Measurements from ENCODE around the gene USF2.

The USF2 gene

DNA sequence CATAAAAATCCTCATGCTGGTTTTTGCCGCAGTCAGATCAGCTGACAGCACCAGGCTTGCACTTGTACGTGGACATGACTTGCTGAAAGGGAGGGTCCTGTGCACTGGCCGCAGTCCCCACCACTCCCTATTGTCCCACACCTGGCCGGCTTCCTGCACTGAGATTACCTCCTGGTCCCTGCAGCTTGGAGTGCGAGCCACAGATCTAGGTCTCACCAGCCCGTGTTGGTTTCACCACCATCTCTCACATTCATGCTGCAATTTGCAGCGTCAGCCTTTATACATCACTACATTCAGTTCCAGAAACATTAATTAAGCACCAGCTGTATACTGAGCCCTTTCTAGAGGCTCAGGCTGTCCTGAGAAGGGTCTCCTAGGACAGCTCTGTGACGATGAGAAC is 45.3 kb downstream of the USF2 start:
- in situ Hi-C loops (cut with MboI; ENCODE audit: low sequenced_read_pairs) = no loop called here

GRCh38 chr19:35314858-35315470 is 46.2 kb downstream of the USF2 start:
- in situ Hi-C loops (cut with MboI; ENCODE audit: low sequenced_read_pairs) = no loop called here

DNA sequence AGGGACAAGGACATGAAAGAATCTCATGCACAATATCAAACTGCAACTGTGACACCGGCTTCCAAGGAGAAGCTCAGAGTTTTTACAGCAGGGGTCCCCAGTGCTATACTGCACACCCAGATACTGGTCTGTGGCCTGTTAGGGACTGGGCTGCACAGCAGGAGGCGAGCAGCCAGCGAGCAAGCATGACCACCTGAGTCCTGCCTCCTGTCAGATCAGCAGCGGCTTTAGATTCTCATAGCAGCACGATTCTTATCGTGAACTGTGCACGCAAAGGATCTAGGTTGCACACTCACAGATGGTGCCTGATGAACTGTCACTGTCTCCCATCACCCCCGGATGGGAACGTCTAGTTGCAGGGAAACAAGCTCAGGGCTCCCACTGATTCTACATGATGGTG is 47.1 kb downstream of the USF2 start:
- in situ Hi-C loops (cut with MboI; ENCODE audit: low sequenced_read_pairs) = no loop called here

GRCh38 chr19:35316560-35316959 is 47.8 kb downstream of the USF2 start:
- in situ Hi-C loops (cut with MboI; ENCODE audit: low sequenced_read_pairs) = no loop called here

DNA sequence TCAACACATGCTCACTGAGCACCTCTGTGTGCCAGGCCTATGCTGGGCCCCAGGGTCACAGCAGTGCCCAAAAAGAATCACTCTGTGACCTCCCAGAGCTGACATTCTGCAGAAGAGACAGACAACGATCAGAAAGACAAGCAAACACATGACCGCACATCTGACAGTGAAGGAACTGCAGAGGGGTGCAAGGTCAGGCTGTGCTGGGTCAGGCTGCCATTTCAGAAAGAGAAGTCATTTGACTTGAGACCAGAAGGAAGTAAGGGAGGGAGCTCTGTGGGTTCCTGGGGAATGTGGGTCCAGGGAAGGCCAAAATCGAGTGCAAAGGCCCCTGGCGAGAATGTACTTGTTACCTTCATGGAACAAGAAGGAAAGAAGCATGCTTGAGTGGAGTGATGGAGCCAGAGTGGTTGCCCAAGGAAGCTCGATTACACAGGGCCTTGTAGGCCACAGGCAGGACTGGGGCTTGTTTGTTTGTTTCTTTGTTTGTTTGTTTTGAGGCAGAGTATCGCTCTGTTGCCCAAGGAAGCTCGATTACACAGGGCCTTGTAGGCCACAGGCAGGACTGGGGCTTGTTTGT is 48.8 kb downstream of the USF2 start:
- in situ Hi-C loops (cut with MboI; ENCODE audit: low sequenced_read_pairs) = no loop called here

- in situ Hi-C loops (cut with MboI; ENCODE audit: low sequenced_read_pairs) = no loop called here
These were observed 50.1 kb downstream of the USF2 start for GRCh38 chr19:35318679-35319448.

- in situ Hi-C loops (cut with MboI; ENCODE audit: low sequenced_read_pairs) = no loop called here
These were observed 51.4 kb downstream of the USF2 start for GRCh38 chr19:35320065-35320713.

GRCh38 chr19:35321291-35321690 is 52.5 kb downstream of the USF2 start:
- in situ Hi-C loops (cut with MboI; ENCODE audit: low sequenced_read_pairs) = no loop called here

DNA sequence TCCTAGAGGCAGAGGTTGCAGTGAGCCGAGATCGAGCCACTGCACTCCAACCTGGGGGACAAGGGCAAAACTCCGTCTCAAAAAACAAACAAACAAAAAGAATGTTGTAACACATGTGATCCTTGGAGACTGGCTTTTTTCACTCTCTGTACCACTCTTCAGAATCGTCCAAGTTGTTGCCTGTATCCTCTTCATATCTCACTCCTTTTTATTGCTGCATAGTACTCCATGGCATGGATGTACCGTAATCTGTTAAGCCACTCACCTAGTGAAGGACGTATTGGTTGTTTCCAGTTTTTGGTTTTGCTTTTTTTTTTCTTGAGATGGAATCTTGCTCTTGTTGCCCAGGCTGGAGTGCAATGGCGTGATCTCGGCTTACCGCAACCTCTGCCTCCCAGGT is 53.3 kb downstream of the USF2 start:
- in situ Hi-C loops (cut with MboI; ENCODE audit: low sequenced_read_pairs) = no loop called here

DNA sequence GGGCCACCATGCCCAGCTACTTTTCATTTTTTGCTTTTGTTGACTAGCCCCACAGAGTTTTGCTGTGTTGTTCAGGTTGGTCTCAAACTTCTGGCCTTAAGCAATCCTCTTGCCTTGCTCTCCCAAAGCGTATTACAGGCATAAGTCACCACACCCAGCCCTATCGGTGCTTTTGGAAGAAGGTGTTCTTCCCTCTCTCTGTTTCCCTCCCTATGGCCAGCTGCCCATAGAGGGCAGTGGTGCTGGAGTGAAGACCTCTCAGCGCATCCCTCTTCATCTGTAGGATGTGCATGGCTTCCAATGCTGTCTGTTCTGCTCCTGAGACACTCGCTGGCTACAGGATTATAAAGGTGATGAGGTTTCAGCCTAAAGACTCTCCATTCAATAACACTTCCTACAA is 58.9 kb downstream of the USF2 start:
- in situ Hi-C loops (cut with MboI; ENCODE audit: low sequenced_read_pairs) = no loop called here

DNA sequence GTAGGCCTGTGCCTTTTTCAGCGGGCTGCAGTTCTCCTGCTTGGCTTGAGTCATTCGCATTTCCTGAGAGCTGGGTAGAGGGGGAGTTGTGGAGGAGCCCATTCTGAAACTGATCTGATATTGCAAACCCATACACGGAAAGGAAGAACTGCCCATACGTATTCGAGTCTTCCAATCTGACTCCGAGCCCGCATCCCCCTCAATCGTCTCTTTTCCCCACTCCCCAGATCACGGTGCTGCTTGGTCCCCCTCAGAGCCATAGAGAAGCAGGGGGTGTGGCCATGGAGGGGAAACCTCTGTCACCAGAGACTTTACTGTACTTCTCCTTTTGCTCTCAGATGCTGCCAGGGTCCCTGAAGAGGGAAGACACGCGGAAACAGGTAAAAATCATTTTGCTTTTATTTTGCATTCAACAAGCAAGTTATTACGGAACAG is 60.1 kb downstream of the USF2 start, which contains the start of gene CD22:
TSS of gene CD22 (plus strand) at position 337 of the 435 bp plus-strand sequence. CDS start 2,854 bp downstream, outside the sequence.
- in situ Hi-C loops (cut with MboI; ENCODE audit: low sequenced_read_pairs) = no loop called here

DNA sequence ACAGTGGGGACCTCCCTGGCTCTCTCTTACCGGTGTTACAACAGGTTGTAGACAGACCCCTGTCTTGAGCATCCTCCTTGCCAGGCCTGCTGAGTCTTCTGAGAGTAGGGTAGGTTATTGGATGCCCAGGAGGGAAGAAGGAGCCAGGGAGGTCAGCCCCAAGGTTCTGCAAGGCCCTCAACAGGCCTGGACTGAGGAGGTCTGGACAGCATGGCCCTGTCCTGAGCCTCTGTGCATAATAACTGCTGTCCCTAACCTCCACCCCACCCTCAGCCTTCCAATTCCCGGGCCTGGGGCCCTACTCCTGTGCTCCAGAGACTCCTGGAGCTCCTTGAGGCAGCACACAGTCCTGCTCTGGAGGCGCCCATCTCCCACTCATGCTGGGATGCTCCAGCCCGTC is 60.6 kb downstream of the USF2 start:
- in situ Hi-C loops (cut with MboI; ENCODE audit: low sequenced_read_pairs) = no loop called here
